ENCODE results near the gene IQCE. TPM values are rescaled to one million over a fixed set of nuclear protein-coding genes. Genes with fewer than 3 reads are reported as not detected.

IQCE gene
- polyA plus RNA-seq, 1 donor from 2014 or later = 21.2 TPM

- TF ChIP-seq EP300 (conservative IDR thresholded peaks at IDR 0.05; ENCODE audit: poor library complexity, severe bottlenecking) = no peak
- TF ChIP-seq MXI1 (conservative IDR thresholded peaks at IDR 0.05; ENCODE audit: poor library complexity, severe bottlenecking) = no peak
These were observed 9.9 kb downstream of the IQCE start for GRCh38 chr7:2568521-2569223.

GRCh38 chr7:2569421-2569820 is 10.6 kb downstream of the IQCE start:
- H3F3A ChIP-seq (ENCODE audit: insufficient read depth, low read length, poor library complexity, severe bottlenecking) = no peaks in the 10 kb centered on the region
- H3K4me2 ChIP-seq (ENCODE audit: low read length) = no peak overlapping the region
- no peak overlapping the region for H3K27ac ChIP-seq (ENCODE audit: low read length)
- no peak for TF ChIP-seq CTCF (IDR thresholded peaks at IDR 0.05; ENCODE audit: poor library complexity, severe bottlenecking)
- no peak for TF ChIP-seq RAD21 (conservative IDR thresholded peaks at IDR 0.05)
- TF ChIP-seq EP300 (conservative IDR thresholded peaks at IDR 0.05; ENCODE audit: poor library complexity, severe bottlenecking) = no peak
- TF ChIP-seq EZH2 (IDR thresholded peaks at IDR 0.05; ENCODE audit: borderline replicate concordance, insufficient read depth, low read length, poor library complexity, severe bottlenecking) = no peak
- no peak for TF ChIP-seq TAF1 (IDR thresholded peaks at IDR 0.05; ENCODE audit: low read depth)
- TF ChIP-seq MXI1 (conservative IDR thresholded peaks at IDR 0.05; ENCODE audit: poor library complexity, severe bottlenecking) = no peak
- no peak for TF ChIP-seq REST (IDR thresholded peaks at IDR 0.05; ENCODE audit: borderline replicate concordance)
- TF ChIP-seq SMC3 (conservative IDR thresholded peaks at IDR 0.05; ENCODE audit: poor library complexity) = no peak
- no peak for TF ChIP-seq POLR2AphosphoS5 (IDR thresholded peaks at IDR 0.05)
- H3K36me3 ChIP-seq (ENCODE audit: insufficient read depth, low read length) = peaks cover 6% of the 10 kb centered on the region
- H3K4me3 ChIP-seq (ENCODE audit: low read length) = no peak overlapping the region
- no peaks in the 10 kb centered on the region for H3K9me2 ChIP-seq (ENCODE audit: insufficient read depth, low read length)
- H3K27me3 ChIP-seq (ENCODE audit: insufficient read depth, low read depth, low read length) = no peaks in the 10 kb centered on the region
- H3K79me2 ChIP-seq (replicated peaks; ENCODE audit: insufficient read depth, low read length) = peaks cover 6% of the 10 kb centered on the region
- H2AFZ ChIP-seq (ENCODE audit: low read depth, low read length) = no peak overlapping the region
- no peaks in the 10 kb centered on the region for H4K20me1 ChIP-seq (ENCODE audit: insufficient read depth)
- H3K9me3 ChIP-seq (ENCODE audit: low read length) = no peaks in the 10 kb centered on the region
- H3K9ac ChIP-seq (ENCODE audit: low read length) = no peak overlapping the region

More at GRCh38 chr7:2568521-2569223, 9.9 kb downstream of the IQCE start:
- H3F3A ChIP-seq (ENCODE audit: insufficient read depth, low read length, poor library complexity, severe bottlenecking) = no peaks in the 10 kb centered on the region
- H3K9ac ChIP-seq (ENCODE audit: low read length) = no peak overlapping the region
- H3K4me2 ChIP-seq (ENCODE audit: low read length) = no peak overlapping the region
- no peaks in the 10 kb centered on the region for H3K9me3 ChIP-seq (ENCODE audit: low read length)
- H3K4me3 ChIP-seq (ENCODE audit: low read length) = no peak overlapping the region
- no peaks in the 10 kb centered on the region for H3K27me3 ChIP-seq (ENCODE audit: insufficient read depth, low read depth, low read length)
- no peaks in the 10 kb centered on the region for H3K9me2 ChIP-seq (ENCODE audit: insufficient read depth, low read length)
- H4K20me1 ChIP-seq (ENCODE audit: insufficient read depth) = no peaks in the 10 kb centered on the region
- H3K36me3 ChIP-seq (ENCODE audit: insufficient read depth, low read length) = peaks cover 2% of the 10 kb centered on the region
- no peak overlapping the region for H2AFZ ChIP-seq (ENCODE audit: low read depth, low read length)
- H3K27ac ChIP-seq (ENCODE audit: low read length) = no peak overlapping the region
- H3K79me2 ChIP-seq (replicated peaks; ENCODE audit: insufficient read depth, low read length) = peaks cover 6% of the 10 kb centered on the region

Data from neural cell (in vitro differentiated cells).